ENCODE measurements around the gene C12orf57.

C12orf57 gene

GRCh38 chr12:6954316-6955107 is 10.7 kb downstream of the C12orf57 start:
- DNase-seq = no peak

GRCh38 chr12:6955108-6956020 is 11.5 kb downstream of the C12orf57 start:
- DNase-seq = no peak

DNA sequence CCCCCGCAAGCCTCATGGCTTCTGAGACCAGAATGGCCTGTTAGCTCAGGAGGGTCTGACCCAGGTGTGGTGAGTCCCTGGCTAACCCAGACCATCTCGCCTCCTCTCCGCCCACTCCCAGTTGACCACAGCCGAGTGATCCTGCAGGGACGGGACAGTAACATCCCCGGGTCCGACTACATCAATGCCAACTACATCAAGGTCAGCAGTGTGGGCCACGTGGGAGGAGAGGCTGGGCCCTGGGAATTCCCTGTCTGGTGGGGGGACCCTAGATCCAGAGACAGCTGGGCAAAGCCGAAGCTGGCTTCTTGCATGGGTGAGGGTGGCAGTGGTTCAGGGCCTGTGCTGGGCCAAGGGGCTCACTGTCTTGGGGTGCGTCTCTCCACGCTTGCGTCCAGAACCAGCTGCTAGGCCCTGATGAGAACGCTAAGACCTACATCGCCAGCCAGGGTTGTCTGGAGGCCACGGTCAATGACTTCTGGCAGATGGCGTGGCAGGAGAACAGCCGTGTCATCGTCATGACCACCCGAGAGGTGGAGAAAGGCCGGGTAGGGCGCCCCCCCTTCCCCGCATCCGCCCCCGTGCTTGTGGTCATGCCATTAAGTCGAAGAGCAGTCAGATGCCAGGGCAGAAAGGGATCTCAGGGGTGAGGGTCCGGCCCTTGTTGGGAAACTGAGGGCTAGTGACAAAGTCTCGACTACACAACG is 12.4 kb downstream of the C12orf57 start:
- no peak for DNase-seq

- DNase-seq = no peak
Observed at GRCh38 chr12:6957151-6957701, 13.4 kb downstream of the C12orf57 start.

DNA sequence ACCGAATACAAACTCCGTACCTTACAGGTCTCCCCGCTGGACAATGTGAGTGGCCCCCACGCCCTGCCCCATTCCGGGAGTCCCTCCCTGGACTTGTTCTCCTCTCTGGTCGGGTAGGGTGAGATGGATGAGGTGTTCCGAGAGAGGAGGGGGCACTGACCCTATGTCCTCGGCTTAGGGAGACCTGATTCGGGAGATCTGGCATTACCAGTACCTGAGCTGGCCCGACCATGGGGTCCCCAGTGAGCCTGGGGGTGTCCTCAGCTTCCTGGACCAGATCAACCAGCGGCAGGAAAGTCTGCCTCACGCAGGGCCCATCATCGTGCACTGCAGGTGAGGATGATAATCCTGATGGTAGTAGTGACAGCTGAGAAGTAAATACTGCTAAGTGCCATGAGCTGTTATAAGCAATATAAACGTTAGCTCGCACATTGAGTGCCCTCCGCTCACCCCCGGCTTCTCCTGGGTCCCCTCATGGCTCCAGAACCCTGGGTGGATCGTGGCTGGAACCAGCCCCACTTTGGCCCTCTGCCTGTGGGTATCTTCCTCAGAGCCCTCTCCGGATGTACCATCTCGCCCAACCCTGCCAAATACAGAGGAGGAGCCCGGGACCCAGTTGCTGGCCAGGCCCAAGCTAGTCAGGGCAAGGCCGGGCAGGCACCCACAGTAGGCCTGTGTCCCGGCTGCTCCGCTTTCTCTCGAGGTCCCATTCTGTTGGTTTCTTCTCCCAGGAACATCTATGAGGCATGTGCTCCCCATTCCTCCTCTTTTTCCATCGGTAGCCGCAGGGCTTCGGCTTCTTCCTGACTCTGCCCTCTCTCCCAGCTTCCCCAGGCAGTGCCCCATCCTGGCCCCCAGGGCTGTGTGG is 14.2 kb downstream of the C12orf57 start:
- DNase-seq = no peak

DNA sequence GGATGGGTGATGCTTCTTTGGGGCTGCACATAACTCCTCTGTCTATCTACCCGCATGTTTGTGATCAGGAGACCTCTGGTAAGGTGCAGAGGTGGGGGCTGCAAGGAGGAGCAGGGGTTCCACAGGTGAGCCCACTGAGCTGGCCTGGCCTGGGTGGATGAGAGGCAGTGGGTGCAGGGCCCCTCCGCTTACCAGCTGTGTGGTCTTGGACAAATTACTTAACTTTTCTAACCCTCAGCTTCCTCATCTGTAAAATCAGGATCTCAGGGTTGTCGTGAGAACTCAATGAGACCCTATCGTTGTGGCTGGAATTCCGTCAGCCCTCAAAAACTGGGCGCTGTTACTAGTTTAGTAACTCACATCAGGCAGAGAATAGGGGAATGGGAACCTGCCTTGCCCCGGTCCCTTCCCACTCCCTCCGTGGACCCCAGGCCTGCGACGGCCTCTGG is 14.8 kb downstream of the C12orf57 start:
- no peak for DNase-seq

- peak in 3 of 4 experiments; percentile 41 to 48 (median 43) for DNase-seq
Observed at GRCh38 chr12:6959058-6959804, 15.4 kb downstream of the C12orf57 start.

DNA sequence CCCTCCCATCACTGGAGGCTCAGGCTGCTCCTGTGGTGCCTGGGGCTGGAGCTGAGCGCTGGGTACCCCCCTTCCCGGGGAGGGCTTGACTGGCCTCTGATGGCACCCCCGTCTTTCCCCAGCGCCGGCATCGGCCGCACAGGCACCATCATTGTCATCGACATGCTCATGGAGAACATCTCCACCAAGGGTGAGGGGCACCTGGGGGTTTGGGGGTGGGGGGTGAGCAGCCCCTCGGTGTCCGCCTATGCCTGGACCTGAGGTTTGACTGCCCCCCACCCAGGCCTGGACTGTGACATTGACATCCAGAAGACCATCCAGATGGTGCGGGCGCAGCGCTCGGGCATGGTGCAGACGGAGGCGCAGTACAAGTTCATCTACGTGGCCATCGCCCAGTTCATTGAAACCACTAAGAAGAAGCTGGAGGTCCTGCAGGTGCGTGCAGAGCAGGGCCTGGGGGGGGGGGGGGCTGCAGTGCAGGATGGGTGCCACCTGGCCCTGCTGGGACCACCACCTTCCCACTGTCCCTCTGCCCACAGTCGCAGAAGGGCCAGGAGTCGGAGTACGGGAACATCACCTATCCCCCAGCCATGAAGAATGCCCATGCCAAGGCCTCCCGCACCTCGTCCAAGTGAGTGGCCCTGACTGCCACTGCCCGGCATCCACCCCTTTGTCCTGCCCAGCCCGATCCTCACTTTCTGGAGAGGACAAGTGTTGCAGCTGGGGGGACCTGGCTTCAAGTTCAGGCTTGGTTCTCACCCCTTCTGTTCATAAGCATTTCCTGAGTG is 16.2 kb downstream of the C12orf57 start:
- DNase-seq = no peak

- no peak for DNase-seq
Observed at GRCh38 chr12:6960593-6961277, 16.9 kb downstream of the C12orf57 start.

- peak; percentile 73 to 82 (median 76) for DNase-seq
Observed at GRCh38 chr12:6961278-6961694, 17.5 kb downstream of the C12orf57 start.

DNA sequence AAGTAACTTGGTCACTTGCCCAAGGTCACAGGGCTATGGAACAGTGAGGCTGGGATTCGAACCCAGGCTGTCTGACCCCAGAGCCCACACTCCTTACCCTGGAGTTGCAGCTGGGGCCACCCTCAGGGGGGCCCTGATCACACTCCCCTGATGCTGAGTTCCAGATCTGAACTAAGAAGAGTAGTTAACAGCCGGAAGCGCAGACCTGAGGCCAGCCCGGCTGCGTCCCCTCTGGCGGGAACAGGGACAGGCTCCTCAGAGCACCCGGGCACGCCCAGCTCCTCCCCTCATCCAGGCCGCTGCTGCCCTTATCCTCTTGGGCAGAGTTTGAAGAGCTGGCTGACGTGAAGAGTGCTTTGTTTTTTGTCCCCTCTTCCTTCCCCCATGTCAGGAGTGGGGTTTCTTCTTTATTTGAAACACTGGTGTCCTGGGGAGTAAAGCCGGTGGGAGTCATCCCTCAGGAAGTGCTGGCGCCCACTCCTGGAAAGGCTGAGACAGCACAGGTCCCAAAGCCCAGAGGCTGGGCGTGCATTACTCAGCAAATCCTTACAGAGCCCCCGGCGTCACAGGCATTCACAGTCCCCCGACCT is 18.0 kb downstream of the C12orf57 start:
- DNase-seq = peak in 1 of 4 experiments; percentile 36

GRCh38 chr12:6962285-6963015 is 18.6 kb downstream of the C12orf57 start:
- DNase-seq = no peak

DNA sequence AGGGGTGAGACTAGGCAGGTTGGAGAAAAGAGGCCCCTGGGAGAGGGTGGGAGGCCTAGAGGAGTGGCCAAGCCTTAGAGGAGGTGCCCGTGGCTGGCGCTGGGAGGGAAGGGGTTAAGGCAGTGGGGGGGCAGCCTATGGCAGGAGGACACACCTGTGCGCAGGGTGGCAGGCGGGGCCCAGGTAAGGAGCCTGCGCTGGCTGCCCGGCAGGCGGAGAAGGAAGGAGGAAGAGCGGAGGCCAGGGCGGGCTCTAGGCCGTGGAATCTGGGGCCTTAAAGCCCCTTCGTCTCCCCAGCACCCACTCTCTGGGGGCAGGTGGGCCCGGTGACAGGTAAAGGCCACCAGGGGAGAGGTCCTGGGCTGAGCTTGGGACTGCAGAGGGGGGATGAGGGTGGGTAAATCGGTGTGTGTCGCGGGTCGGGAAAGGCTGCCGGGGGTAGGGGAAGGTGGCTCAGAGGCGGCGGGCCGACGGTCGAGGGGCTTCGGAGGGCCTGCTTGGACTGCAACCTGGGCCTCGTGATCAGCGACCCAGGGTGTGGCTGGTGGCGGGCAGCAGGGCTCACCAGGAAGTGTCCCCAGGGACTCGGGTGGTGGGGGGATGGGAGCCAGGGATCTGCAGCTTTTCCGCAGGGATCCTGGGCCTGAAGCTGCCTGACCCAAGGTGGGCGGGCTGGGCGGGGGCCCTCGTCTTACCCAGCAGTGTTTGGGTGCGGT is 19.4 kb downstream of the C12orf57 start:
- DNase-seq = no peak

DNA sequence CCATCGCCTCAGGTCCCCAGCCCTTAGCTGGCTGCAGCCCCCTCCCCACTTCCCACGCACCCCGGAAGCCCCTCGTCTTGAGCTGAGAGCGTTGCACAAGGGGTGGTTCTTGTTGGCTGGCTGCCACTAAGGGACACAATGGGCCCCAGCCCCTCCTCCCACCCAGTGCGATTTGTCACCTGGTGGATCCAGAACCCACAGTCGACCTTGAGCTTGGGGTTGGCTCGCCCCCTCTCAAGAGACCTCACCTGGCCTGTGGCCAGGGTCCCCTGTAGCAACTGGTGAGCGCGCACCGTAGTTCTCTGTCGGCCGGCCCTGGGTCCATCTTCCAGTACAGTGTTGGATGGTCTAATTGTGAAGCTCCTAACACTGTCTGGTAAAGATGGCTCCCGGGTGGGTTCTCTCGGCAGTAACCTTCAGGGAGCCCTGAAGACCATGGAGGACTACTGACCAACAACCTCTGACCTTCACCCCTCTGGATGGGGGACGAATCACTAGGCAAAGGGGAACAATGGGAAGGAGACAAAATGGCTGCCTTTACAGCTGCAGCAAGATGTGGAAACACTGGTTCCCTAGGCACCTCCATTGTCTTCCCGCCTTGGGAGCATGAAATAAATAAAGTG is 20.1 kb downstream of the C12orf57 start:
- no peak for DNase-seq

DNA sequence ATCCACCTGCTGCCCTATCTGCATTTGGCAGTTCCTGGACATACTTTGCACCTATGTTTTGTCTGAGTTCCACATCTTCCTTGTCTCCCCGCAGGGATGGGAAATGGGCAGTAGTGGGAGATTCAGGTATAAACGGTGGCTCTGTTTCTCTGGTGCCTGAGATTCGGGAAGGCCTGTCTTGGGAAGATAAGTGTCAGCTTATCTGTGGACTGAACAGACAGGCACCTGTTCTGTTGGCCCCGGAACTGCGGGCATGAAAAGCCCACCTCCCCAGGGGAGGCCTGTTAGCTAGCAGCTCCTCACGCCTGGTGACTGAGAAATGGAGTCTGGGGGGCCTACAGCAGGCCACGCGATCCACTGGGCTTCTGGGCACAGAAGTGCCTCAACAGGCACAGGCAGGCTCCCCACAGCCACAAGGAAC is 20.8 kb downstream of the C12orf57 start:
- no peak for DNase-seq

DNA sequence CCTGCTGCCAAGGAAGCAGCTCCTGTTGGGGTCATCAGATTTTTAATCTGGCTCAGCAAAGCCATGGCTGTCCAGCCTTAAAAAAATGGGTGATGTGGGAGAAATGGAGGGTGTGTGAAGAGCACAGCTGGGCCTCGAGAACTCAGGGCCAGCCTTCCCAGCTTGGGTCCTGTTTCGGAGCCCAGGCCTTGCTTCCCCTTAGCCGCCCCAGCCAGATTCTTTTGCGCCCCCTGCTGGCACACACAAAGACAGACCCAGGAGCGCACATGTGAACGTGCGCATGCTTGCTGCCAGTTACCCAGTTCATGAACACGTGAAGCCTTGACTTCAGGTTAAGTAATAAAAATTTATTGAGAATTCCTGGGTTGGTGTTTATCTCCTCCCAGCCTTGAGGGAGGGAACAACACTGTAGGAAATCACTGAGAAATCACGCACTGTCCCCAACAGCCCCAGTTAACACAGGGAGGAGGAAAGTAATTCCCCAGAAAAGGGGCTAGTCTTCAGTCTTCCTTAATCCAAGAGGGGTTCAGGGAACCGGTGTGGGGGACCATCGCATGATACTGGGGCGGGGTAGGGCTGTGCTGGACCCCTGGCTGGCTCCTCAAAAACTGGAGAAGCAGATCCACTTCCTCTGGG is 21.3 kb downstream of the C12orf57 start:
- DNase-seq = peak; percentile 61 to 82 (median 76)

GRCh38 chr12:6965714-6966113 is 21.9 kb downstream of the C12orf57 start:
- DNase-seq = no peak
